GM12878 (cell line): Measurements from ENCODE around the gene ULBP3. TPM values are rescaled to one million over a fixed set of nuclear protein-coding genes. Genes with fewer than 3 reads are reported as not detected.

ENCODE experiments used
- ATAC-seq: fragments of 200-7000 bp; cut with Tn5 transposase; 3 replicates; pipeline ENCODE4 v1.9.1; 2020; ENCODE audit warnings: mild to moderate bottlenecking, moderate library complexity
- BruUV-seq: library from RNA; stranded (reverse); fragments of 400-500 nt; replicated peaks from 2 replicates; lab custom pipeline; 2021; lab: Mats Ljungman, UMichigan
- CTCF ChIA-PET: fragments of 300-600 bp; sonication (Branson Sonifier 250); formaldehyde crosslinking; extraction: SDS; loops from one replicate; lab custom pipeline; 2021; ENCODE audit warnings: inconsistent platforms; lab: Yijun Ruan, JAX
- POLR2A ChIA-PET: fragments of 350-600 bp; formaldehyde crosslinking; extraction: SDS; loops from one replicate; lab custom pipeline; 2021; ENCODE audit warnings: inconsistent platforms; lab: Charles Lee
- RAD21 ChIA-PET: fragments of 300-600 bp; sonication (Branson Sonifier 250); formaldehyde crosslinking; loops from one replicate; lab custom pipeline; 2023; ENCODE audit warnings: antibody characterized with exemption; ENCODE audit not compliant: unreplicated experiment; lab: Charles Lee
- SMC1A ChIA-PET: fragments of 300-600 bp; sonication (Branson Sonifier 250); formaldehyde crosslinking; loops from one replicate; lab custom pipeline; 2023; ENCODE audit not compliant: unreplicated experiment, uncharacterized antibody; lab: Charles Lee
- DNase-seq: peaks from one replicate; pipeline ENCODE4 v3.0.0-alpha.2; 2011; ENCODE audit warnings: low read depth, low spot score
- FAIRE-seq: peaks from 3 replicates; lab custom pipeline; 2011; peaks lifted over from hg19 to GRCh38; lab: Jason Lieb, UNC
- H2AFZ ChIP-seq: 2 replicates; pipeline ENCODE4 v1.6.0; 2011; ENCODE audit warnings: low read depth, low read length, control low read depth; ENCODE audit not compliant: control insufficient read depth
- H3K27ac ChIP-seq: 2 replicates; pipeline ENCODE4 v1.5.1; 2011; ENCODE audit warnings: control low read depth; ENCODE audit not compliant: control insufficient read depth, insufficient read depth
- H3K27me3 ChIP-seq, 2 experiments: replicated peaks in 1 of 2; 2 replicates each; pipeline versions ENCODE4 v1.6.0 to v1.6.1; 2011; ENCODE audit warnings: low read length in 1 of 2; ENCODE audit not compliant: control insufficient read depth in 2 of 2, insufficient read depth in 2 of 2
- H3K36me3 ChIP-seq, 2 experiments: 2 replicates each; pipeline ENCODE4 v1.5.1; 2011; ENCODE audit warnings: low read length in 1 of 2; ENCODE audit not compliant: control insufficient read depth in 2 of 2, insufficient read depth in 2 of 2
- H3K4me1 ChIP-seq: 2 replicates; pipeline ENCODE4 v1.6.1; 2011; ENCODE audit warnings: mild to moderate bottlenecking, low read length, moderate library complexity, mixed read lengths; ENCODE audit not compliant: control insufficient read depth, insufficient read depth
- H3K4me2 ChIP-seq: 2 replicates; pipeline ENCODE4 v1.6.0; 2011; ENCODE audit warnings: control low read depth; ENCODE audit not compliant: control insufficient read depth, insufficient read depth
- H3K4me3 ChIP-seq: fragments of 200-600 bp; sonication (generic); 2 replicates; pipeline ENCODE4 v1.5.1; 2016
- H3K79me2 ChIP-seq: 2 replicates; pipeline ENCODE4 v1.6.0; 2011; ENCODE audit warnings: low read length; ENCODE audit not compliant: control insufficient read depth, insufficient read depth
- H3K9ac ChIP-seq: 2 replicates; pipeline ENCODE4 v1.8.0; 2011; ENCODE audit warnings: low read length, control low read depth, mixed read lengths; ENCODE audit not compliant: control insufficient read depth, insufficient read depth
- H3K9me3 ChIP-seq: replicated peaks from 3 replicates; pipeline ENCODE4 v1.5.1; 2011; ENCODE audit warnings: mild to moderate bottlenecking, low read length; ENCODE audit not compliant: control insufficient read depth, insufficient read depth
- H4K20me1 ChIP-seq: 2 replicates; pipeline ENCODE4 v1.6.0; 2011; ENCODE audit not compliant: control insufficient read depth, insufficient read depth
- CTCF ChIP-seq, 3 experiments: IDR thresholded peaks in 2 of 3; conservative IDR thresholded peaks in 1 of 3; 2 replicates each; pipeline ENCODE4 v1.5.1; 2011; ENCODE audit warnings: low read depth in 3 of 3, low read length in 3 of 3, mild to moderate bottlenecking in 3 of 3, control low read depth in 2 of 3, moderate library complexity in 2 of 3, inconsistent platforms in 1 of 3, mixed read lengths in 1 of 3; ENCODE audit not compliant: control insufficient read depth in 2 of 3, insufficient read depth in 1 of 3; ENCODE audit errors: extremely low read depth in 1 of 3
- RAD21 ChIP-seq: IDR thresholded peaks from 2 replicates; pipeline ENCODE4 v1.6.1; 2011; ENCODE audit warnings: mild to moderate bottlenecking, low read depth, low read length, moderate library complexity; ENCODE audit not compliant: insufficient read depth
- RB1 ChIP-seq: fragments of 450-650 bp; formaldehyde crosslinking; IDR thresholded peaks from 2 replicates; pipeline ENCODE4 v1.6.1; 2017; ENCODE audit warnings: mild to moderate bottlenecking, borderline replicate concordance
- RELB ChIP-seq: fragments of 450-650 bp; IDR thresholded peaks from 2 replicates; pipeline ENCODE4 v1.6.1; 2017; ENCODE audit warnings: low read depth, mild to moderate bottlenecking, moderate library complexity
- SMC3 ChIP-seq: IDR thresholded peaks from 2 replicates; pipeline ENCODE4 v1.6.1; 2011; ENCODE audit warnings: low read length, improper control_type of control experiment, borderline replicate concordance
- WGBS: methylation state at CpG from one replicate; pipeline ENCODE4 v1.1.6; 2016; ENCODE audit warnings: low lambda C conversion rate; ENCODE audit not compliant: insufficient replicate concordance, insufficient coverage; ENCODE audit errors: missing lambda C conversion rate; 5-methylcytosine and 5-hydroxymethylcytosine counted together
- in situ Hi-C: fragments of 300-500 bp; cut with MboI; formaldehyde crosslinking; loops from 9 replicates; pipeline ENCODE4 v1.14.3; 2018; ENCODE audit warnings: mixed read lengths
- intact Hi-C: fragments of 100-400 bp; cut with micrococcal nuclease; formaldehyde crosslinking; loops from one replicate; pipeline ENCODE4 v1.14.2; 2022; ENCODE audit not compliant: unreplicated experiment
- polyA plus RNA-seq, 11 experiments: library from polyadenylated mRNA; depleted of rRNA in 4 of 11; unstranded in 6 of 11; stranded (reverse) in 5 of 11; fragments of >200 nt; fragmentation: Nextera tagmentation in 4 of 11; fragmentation: Illumina TruSeq in 1 of 11; extraction: Ambion mirVana in 4 of 11; extraction: Trizol in 1 of 11; gene quantifications; 1 replicate in 1 of 11; 2 replicates in 10 of 11; pipeline versions ENCODE4 v1.2.1 to v1.2.3, GENCODE V29; 2011 to 2016; ENCODE audit warnings: inconsistent platforms in 2 of 11, missing spikeins in 2 of 11, low read depth in 1 of 11
- total RNA-seq, 4 experiments: library from RNA; depleted of rRNA in 3 of 4; stranded (reverse); fragments of >200 nt in 3 of 4; fragmentation: Illumina TruSeq in 1 of 4; extraction: Trizol in 1 of 4; gene quantifications; 2 replicates each; pipeline versions ENCODE4 v1.2.1 to v1.2.3, GENCODE V29; 2013 to 2021

Gene ULBP3
- total and polyA plus RNA-seq, 10 of the 15 experiments (the other 5 are each of a cell fraction or from before 2014, with no cell fraction given), result 0.08 to 0.16 TPM; not detected in 8

- Histone ChIP-seq H2AFZ (no peak overlapping the region), H3K4me3 (no peak overlapping the region), H3K9ac (no peak overlapping the region), H3K36me3 (no peaks in the 10 kb centered on the region), H3K9me3 (no peaks in the 10 kb centered on the region), H4K20me1 (no peaks in the 10 kb centered on the region), H3K4me1 (no peaks in the 10 kb centered on the region), H3K4me2 (no peak overlapping the region), H3K27me3 (peaks cover 0 to 3% of the 10 kb centered on the region in 2 experiments; a peak in 3 of 4 replicates), H3K27ac (no peak overlapping the region), H3K79me2 (no peaks in the 10 kb centered on the region)
- intact Hi-C loops, result loop anchor here (1.0 to 10.0 kb wide), 3 partner anchors 82 to 292 kb away; no protein-coding TSS in a partner anchor
- DNase-seq, result no peak
- ATAC-seq, result peak; percentile 89
- POLR2A ChIA-PET, result no interaction called here
- in situ Hi-C loops, result loop anchor here (10.0 kb wide), 1 partner anchor 172 kb away; no protein-coding TSS in a partner anchor
- TF ChIP-seq RAD21, result peak; percentile 79
- TF ChIP-seq RELB, result no peak
- TF ChIP-seq SMC3, result peak; percentile 72; the same call in 1 of the 2 replicates
- TF ChIP-seq CTCF (IDR thresholded peaks at IDR 0.05 in 2 of 3, conservative IDR thresholded peaks at IDR 0.05 in 1 of 3; ENCODE audit: control insufficient read depth in 2 of 3, extremely low read depth in 1 of 3, insufficient read depth in 1 of 3, low read depth in 3 of 3, low read length in 3 of 3), result peak; percentile 51 to 58 (median 55); a peak in 5 of 6 replicates
- TF ChIP-seq RB1, result 0 out of 2 replicates have a peak, but pooled peaks have one; percentile 27
- FAIRE-seq, result peak; percentile 41
- CTCF ChIA-PET, result interaction anchor here (0.7 to 2.4 kb wide), 18 partner anchors 9 to 800 kb away, joined by 3 to 18 read pairs (median 6); partner anchors contain the start of gene RAET1L
- whole genome bisulfite sequencing, result 0% methylated on average over 6 of the region's 6 CpGs
- no TSS peak for BruUV-seq
- RAD21 ChIA-PET, result interaction anchor here (1.0 to 1.6 kb wide), 6 partner anchors 9 to 379 kb away, joined by 3 to 15 read pairs (median 4); no protein-coding TSS in a partner anchor
- SMC1A ChIA-PET, result interaction anchor here (0.6 to 2.1 kb wide), 12 partner anchors 10 to 243 kb away, joined by 3 to 9 read pairs (median 3); no protein-coding TSS in a partner anchor
Observed at GRCh38 chr6:150016324-150017185, 52.4 kb downstream of the ULBP3 start.
